Nephron progenitor cell (in vitro differentiated cells): ENCODE measurements around the gene NDUFA6.
A peak's percentile ranks its signal among the peaks of the same experiment; 100 is the strongest.

Source experiments
- DNase-seq: peaks from one replicate; pipeline ENCODE4 v3.0.0; 2021
- H3K27ac Mint-ChIP-seq: 2 replicates; pipeline ENCODE4 v1.8.0; 2021; ENCODE audit warnings: mild to moderate bottlenecking, moderate library complexity, mixed read lengths
- H3K27me3 Mint-ChIP-seq: 2 replicates; pipeline ENCODE4 v1.8.0; 2021; ENCODE audit warnings: mild to moderate bottlenecking, low read depth, mixed read lengths; ENCODE audit not compliant: poor library complexity
- H3K36me3 Mint-ChIP-seq: 2 replicates; pipeline ENCODE4 v1.8.0; 2021; ENCODE audit warnings: low read depth, mixed read lengths
- H3K4me1 Mint-ChIP-seq: 2 replicates; pipeline ENCODE4 v1.8.0; 2021; ENCODE audit warnings: mixed read lengths
- H3K4me3 Mint-ChIP-seq: 2 replicates; pipeline ENCODE4 v1.8.0; 2021; ENCODE audit warnings: mild to moderate bottlenecking, moderate library complexity, mixed read lengths
- H3K9me3 Mint-ChIP-seq: 2 replicates; pipeline ENCODE4 v1.8.0; 2021; ENCODE audit warnings: mild to moderate bottlenecking, moderate library complexity, mixed read lengths
- TF ChIP-seq, protein P1 (sequence below): fragments of 200-600 bp; sonication (generic); IDR thresholded peaks from 2 replicates; pipeline ENCODE4 v1.5.0; 2021; ENCODE audit warnings: antibody characterized with exemption

NDUFA6 gene

DNA sequence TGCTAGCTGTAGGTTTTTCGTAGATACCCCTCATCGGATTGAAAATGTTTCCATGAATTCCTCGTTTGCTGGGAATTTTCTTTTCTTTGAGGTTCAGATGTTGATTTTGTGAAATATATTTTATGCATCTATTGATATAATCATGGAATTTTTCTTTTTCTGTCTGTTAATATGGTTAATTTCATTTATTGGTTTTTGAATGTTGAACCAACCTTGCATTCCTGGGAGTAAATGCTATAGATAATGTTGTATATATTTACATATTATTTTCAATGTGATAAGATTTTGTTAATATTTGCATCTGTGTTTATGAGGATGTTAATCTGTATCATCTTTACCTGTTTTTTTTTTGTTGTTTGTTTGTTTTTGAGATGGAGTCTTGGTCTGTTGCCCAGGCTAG, 10.6 kb upstream of the NDUFA6 start:
- no peak overlapping the region for H3K4me3 Mint-ChIP-seq

DNA sequence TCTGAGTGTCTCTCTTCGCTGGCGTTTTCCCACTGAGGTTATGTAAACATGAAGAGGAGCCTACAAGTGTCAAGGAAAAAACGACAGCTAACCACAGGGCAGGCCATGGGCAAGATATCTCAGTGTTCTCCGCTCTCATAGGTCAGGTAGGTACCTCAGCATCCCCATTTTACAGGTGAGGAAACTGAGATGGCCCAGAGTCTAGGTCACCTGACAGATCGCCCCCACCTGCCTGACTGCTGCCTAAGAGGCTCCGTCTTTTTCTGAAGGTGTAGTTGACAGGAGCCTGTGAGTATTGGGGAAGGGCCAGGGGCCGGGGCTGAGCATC, 847 bp upstream of the NDUFA6 start:
- peaks cover 29% of the 10 kb centered on the region for H3K4me1 Mint-ChIP-seq
- no peak overlapping the region for H3K27ac Mint-ChIP-seq
- peaks cover 46% of the 10 kb centered on the region for H3K36me3 Mint-ChIP-seq
- peak overlapping the region; percentile 96 for H3K4me3 Mint-ChIP-seq
- peaks cover 34% of the 10 kb centered on the region for H3K9me3 Mint-ChIP-seq
- TF ChIP-seq, protein P1, sequence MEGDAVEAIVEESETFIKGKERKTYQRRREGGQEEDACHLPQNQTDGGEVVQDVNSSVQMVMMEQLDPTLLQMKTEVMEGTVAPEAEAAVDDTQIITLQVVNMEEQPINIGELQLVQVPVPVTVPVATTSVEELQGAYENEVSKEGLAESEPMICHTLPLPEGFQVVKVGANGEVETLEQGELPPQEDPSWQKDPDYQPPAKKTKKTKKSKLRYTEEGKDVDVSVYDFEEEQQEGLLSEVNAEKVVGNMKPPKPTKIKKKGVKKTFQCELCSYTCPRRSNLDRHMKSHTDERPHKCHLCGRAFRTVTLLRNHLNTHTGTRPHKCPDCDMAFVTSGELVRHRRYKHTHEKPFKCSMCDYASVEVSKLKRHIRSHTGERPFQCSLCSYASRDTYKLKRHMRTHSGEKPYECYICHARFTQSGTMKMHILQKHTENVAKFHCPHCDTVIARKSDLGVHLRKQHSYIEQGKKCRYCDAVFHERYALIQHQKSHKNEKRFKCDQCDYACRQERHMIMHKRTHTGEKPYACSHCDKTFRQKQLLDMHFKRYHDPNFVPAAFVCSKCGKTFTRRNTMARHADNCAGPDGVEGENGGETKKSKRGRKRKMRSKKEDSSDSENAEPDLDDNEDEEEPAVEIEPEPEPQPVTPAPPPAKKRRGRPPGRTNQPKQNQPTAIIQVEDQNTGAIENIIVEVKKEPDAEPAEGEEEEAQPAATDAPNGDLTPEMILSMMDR: no peak
- no peak for DNase-seq
- H3K27me3 Mint-ChIP-seq: peaks cover 9% of the 10 kb centered on the region

More for the DNA sequence above, 10.6 kb upstream of the NDUFA6 start:
- peaks cover 66% of the 10 kb centered on the region for H3K36me3 Mint-ChIP-seq
- H3K9me3 Mint-ChIP-seq: peaks cover 94% of the 10 kb centered on the region
- no peak overlapping the region for H3K27ac Mint-ChIP-seq
- H3K27me3 Mint-ChIP-seq: peaks cover 11% of the 10 kb centered on the region
- TF ChIP-seq, protein P1: no peak
- H3K4me1 Mint-ChIP-seq: peaks cover under 1% of the 10 kb centered on the region
- no peak for DNase-seq

DNA sequence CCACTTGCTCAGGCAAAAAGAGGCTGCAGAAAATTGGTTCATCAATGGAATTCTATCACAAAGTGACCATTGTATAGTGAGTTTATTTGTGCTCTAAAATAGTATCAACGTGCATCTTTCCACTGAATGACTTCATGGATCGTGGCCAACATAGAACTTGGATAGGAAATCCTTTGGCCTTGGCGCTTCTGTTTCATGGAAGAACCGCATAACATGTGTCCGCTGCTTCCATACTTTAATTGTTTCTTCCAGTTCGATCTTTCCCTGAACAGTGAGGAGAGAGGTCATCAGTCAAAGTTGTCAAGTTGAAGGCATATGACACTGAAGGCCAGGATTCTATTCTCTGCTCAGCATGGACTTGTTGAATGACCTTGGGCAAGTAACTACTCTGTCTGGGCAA, 4.5 kb downstream of the NDUFA6 start:
- TF ChIP-seq, protein P1: no peak
- H3K27me3 Mint-ChIP-seq: no peaks in the 10 kb centered on the region
- DNase-seq: no peak
- H3K9me3 Mint-ChIP-seq: peaks cover 27% of the 10 kb centered on the region
- peaks cover 75% of the 10 kb centered on the region for H3K36me3 Mint-ChIP-seq
- H3K27ac Mint-ChIP-seq: peak overlapping the region; percentile 78
- H3K4me1 Mint-ChIP-seq: peaks cover 29% of the 10 kb centered on the region
- no peak overlapping the region for H3K4me3 Mint-ChIP-seq

DNA sequence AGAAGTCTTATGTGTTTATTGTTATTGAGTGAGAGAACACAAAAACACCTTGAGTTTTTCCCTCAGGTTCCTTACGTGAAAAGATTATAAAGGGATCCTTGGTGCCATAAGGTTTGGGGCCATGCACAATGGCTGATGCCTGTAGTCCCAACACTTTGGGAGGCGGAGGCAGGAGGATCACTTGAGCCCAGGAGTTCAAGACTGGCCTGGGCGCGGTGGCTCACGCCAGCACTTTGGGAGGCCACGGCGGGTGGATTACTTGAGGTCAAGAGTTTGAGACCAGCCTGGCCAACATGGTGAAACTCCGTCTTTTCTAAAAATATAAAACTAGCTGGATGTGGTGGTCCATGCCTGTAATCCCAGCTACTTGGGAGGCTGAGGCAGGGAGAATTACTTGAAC, 5.7 kb downstream of the NDUFA6 start:
- H3K27me3 Mint-ChIP-seq: no peaks in the 10 kb centered on the region
- peak overlapping the region; percentile 51 for H3K27ac Mint-ChIP-seq
- H3K36me3 Mint-ChIP-seq: peaks cover 68% of the 10 kb centered on the region
- H3K4me1 Mint-ChIP-seq: peaks cover 34% of the 10 kb centered on the region
- H3K4me3 Mint-ChIP-seq: no peak overlapping the region
- TF ChIP-seq, protein P1: no peak
- DNase-seq: no peak
- H3K9me3 Mint-ChIP-seq: peaks cover 19% of the 10 kb centered on the region

DNA sequence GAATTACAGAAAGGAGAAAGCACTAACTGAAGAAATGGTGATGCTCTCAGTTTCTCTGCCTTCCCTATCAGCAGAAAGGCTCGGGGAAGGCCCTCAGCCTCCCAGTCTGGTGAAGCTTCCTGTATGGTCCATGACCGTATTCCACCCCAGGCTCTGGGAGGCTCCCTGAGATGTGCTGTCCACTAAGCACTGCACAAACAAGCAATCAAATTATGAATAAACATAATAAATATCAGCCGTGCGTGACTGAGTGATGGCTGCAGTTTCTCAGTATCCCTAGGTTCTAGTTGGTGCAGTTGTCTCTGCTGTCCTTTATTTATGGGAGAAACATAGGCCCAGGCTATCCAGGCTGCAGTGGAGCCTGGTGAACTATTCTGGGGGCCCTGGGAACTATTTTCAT, 7.5 kb downstream of the NDUFA6 start:
- Mint-ChIP-seq H3K36me3 (peaks cover 54% of the 10 kb centered on the region), H3K9me3 (peaks cover 6% of the 10 kb centered on the region), H3K4me1 (peaks cover 39% of the 10 kb centered on the region), H3K4me3 (no peak overlapping the region), H3K27ac (no peak overlapping the region), H3K27me3 (no peaks in the 10 kb centered on the region)
- TF ChIP-seq, protein P1: no peak
- DNase-seq: no peak

DNA sequence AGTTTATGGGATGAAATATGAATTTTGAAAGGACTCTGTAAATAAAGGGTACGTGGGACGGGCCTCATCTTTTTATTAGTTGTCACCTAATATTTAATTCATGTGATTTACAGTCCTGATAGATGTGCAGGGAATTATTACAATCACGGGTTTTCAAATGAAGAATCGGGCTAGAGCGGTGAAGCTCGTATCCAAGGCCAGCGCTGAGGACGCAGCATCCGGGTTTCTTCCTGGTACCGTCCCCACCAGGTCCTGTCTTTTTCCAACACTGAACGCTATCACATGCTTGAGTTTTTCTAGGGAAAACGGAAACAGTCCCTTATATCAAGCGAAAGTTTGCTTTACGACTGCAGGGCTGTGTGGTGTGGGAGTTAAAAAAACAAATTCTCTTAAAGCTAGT, 10.3 kb downstream of the NDUFA6 start:
- H3K27ac Mint-ChIP-seq: peak overlapping the region; percentile 98
- peaks cover 32% of the 10 kb centered on the region for H3K36me3 Mint-ChIP-seq
- peak overlapping the region; percentile 96 for H3K4me3 Mint-ChIP-seq
- TF ChIP-seq, protein P1: no peak
- peaks cover 50% of the 10 kb centered on the region for H3K4me1 Mint-ChIP-seq
- no peaks in the 10 kb centered on the region for H3K9me3 Mint-ChIP-seq
- DNase-seq: no peak
- H3K27me3 Mint-ChIP-seq: peaks cover 4% of the 10 kb centered on the region
